Measurements from ENCODE around the gene KCNH1. TPM values are rescaled to one million over a fixed set of nuclear protein-coding genes. Genes with fewer than 3 reads are reported as not detected.

The KCNH1 gene
- total RNA-seq, 2 experiments from 2014 or later: not detected

GRCh38 chr1:210777914-210778313, 356.0 kb downstream of the KCNH1 start:
- CTCF ChIA-PET: no interaction called here

GRCh38 chr1:210776712-210777111, 357.2 kb downstream of the KCNH1 start:
- CTCF ChIA-PET: no interaction called here
- POLR2A ChIA-PET: no interaction called here

More at GRCh38 chr1:210777914-210778313, 356.0 kb downstream of the KCNH1 start:
- POLR2A ChIA-PET: no interaction called here

- ChIA-PET CTCF (no interaction called here), POLR2A (no interaction called here)
These were observed 358.7 kb downstream of the KCNH1 start for GRCh38 chr1:210775289-210775688.

DNA sequence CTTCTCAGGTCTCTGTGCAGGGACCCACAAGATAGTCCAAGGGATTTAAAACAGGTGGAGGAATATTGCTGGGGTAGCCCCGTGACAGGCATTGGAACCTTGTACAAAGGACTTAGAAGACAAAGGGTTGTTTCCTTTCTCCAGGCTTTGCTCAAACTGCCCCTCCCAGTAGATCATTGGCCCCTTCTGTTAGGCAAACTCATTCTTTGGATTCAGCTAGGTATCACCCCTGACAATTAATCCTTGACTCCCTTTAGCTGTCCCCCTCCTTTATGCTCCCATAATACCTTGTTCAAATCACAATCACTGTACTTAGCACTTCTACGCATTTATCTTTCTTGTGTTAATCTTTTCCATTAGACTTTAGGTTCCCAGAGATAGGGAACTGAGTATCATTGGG, 360.5 kb downstream of the KCNH1 start:
- CTCF ChIA-PET: no interaction called here
- POLR2A ChIA-PET: no interaction called here

GRCh38 chr1:210771131-210771530, 362.8 kb downstream of the KCNH1 start:
- ChIA-PET POLR2A (no interaction called here), CTCF (no interaction called here)

DNA sequence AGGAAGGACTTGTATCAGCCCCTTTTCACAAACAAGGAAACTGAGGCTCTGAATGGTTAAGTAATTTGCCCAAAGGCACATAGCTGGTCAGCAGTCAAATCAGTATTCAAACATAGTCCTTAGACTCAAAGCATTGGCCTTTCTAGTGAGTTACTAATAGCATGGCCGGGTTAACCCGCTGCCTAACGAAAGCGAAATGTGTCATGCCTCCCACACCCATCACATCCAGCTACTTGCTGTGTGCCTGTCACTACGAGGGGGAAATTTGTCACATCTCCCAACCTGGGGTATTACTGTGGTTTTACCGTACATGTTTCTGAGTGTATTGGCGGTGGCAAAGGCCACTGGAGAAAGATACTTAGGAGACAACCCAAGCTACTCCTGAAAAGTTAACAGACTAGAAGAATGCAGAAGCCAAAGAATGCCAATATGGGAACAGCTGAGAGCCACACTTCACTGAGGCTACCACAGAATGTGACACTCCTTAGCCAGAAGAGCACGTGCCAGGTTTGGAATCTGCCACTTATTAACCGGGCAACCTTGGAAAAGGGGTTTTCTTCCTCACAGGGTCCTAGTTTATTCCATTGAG, 363.5 kb downstream of the KCNH1 start:
- POLR2A ChIA-PET: no interaction called here
- CTCF ChIA-PET: no interaction called here

GRCh38 chr1:210769473-210769872, 364.5 kb downstream of the KCNH1 start:
- POLR2A ChIA-PET: no interaction called here

DNA sequence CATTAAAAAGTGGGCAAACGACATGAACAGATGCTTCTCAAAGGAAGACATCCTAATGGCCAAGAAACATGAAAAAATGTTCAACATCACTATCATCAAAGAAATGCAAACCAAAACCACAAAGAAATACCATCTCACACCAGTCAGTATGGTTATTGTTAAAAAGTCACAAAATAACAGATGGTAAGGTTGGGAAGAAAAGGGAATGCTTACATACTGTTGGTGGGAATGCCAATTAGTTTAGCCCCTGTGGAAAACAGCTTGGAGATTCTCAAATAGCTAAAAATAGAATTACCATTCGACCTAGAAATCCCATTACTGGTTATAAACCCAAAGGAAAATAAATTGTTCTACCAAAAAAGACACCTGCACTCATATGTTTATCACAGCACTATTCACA, 369.4 kb downstream of the KCNH1 start:
- ChIA-PET CTCF (no interaction called here), POLR2A (no interaction called here)

More at GRCh38 chr1:210769473-210769872, 364.5 kb downstream of the KCNH1 start:
- CTCF ChIA-PET: no interaction called here

DNA sequence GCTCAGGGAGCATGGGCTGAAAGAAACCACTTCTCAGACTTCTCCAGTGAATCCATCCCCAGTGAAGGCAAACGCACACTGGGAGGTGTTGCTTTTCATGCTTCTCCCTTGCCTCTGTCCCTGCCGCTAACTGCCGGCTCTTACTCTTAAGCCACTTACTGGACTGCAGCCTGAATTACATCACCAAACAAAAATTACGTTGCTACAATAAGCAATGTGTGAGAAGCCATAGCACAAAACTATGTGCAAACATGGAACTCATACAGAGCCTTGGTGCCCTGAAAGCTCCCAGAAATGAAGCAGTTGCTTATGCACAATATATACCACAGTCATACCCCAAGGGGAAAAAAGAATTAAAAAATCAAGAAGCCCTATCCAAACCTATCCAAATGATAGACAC, 375.2 kb downstream of the KCNH1 start:
- ChIA-PET POLR2A (no interaction called here), CTCF (no interaction called here)

DNA sequence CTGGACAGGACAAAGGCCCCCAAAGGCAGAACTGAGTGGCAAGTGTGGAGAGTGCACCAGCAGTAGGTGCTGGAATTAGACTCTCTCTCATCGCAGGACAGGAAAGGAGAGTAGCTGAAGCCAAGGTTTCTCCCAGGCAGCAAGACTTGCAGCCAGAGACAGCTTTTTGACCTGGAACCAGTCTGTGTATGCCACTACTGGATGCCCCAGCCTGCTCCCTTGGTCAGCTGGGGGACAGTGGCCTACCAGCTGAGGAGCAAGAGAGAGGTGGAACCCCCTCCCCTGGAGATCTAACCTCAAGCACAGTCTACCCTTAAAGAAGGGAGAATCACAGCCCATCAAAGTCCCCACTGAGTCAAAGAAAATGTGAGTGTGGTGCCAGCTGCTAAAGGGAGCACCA, 375.7 kb downstream of the KCNH1 start:
- ChIA-PET CTCF (no interaction called here), POLR2A (no interaction called here)

- CTCF ChIA-PET: interaction anchor here (0.6 kb wide), 1 partner anchor 28 kb away, joined by 3 read pairs; no protein-coding TSS in a partner anchor
- POLR2A ChIA-PET: no interaction called here
These were observed 376.3 kb downstream of the KCNH1 start for GRCh38 chr1:210757677-210758076.

DNA sequence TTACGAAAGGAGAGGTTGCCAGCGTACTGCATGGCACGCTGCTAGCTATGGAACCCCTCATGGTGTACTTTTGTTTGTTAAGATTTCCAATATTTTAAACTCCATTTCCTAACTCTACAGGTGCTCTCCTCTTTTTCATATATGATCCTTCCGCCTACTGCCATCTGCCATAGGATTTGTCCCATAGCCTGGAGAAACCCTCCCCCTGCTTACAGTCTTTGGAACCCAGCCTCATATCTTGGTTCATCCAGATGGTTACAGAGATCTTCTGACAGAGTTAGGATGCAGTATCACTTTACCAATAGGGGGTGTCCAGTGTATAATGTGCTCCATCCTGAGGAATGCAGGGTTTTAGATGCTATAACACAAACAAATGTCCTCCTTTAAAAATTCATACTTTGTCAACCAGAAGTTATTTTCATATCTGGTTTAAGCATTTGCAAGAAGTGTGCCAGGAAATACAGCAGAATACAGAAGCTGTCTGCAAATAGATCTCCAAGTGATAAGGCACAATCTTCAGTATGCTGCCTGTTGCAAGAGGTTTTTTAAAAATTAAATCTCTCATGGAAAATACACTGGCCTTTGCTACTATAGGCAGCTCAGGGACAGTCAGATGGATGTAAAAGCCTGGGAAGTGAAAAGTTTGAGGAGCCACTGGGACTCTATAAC, 377.8 kb downstream of the KCNH1 start:
- ChIA-PET CTCF (no interaction called here), POLR2A (no interaction called here)

DNA sequence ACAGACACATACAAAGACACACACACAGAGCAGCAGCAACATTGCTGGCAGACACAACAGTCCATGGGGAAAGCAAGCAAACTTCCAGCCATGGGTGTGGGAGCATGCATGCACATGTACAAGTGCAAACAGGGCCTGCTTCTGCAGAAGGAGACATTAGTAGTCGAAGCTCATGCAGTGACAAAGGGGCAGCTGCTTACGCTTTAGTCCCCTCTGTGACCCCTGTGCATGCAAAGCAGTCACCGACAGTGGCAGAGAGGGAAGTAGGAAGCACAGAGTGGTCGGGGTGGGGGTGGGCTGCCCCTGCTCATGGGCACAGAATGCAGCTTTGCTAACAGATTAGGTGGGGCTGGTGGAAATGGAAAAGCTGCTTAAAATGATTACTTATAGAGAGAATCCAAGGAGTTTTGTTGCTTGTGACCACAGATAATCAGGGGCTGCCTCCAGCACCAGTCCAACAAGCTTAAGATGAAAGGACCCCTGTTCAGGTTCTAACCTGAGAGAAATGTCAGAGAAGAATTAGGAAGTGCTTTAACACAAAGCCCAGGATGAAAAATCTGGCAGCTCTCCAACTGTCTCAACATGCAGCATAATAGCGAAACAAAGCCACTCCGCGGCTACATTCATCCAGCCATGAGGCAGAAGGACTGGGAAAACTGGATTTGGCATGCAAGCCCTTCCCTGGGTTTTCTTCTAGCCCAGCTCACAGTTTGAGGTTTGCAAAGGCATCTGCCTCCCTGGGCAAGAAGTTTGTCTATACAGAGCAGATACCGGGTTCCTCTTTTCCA, 378.9 kb downstream of the KCNH1 start:
- ChIA-PET CTCF (no interaction called here), POLR2A (no interaction called here)

DNA sequence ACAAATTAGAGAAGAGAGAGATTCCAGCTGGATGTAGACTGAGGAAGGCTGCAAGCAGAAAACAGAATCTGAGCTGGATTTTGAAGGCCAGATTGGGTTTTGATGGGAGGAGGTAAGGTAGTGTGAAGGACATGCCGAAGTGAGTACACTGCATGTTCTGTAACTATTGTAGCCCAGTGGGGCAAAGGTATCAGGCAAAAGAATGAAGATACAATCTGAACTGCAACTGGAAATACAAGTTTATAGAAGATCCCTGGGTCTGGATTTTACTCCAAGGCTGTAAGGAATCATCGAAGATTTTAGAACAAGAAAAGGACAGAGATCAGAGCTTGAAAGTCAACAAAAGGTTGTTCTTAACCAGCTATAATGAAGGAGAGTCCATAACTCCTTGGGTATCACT, 382.0 kb downstream of the KCNH1 start:
- ChIA-PET POLR2A (no interaction called here), CTCF (no interaction called here)

GRCh38 chr1:210750468-210750867, 383.5 kb downstream of the KCNH1 start:
- CTCF ChIA-PET: no interaction called here
- POLR2A ChIA-PET: no interaction called here

DNA sequence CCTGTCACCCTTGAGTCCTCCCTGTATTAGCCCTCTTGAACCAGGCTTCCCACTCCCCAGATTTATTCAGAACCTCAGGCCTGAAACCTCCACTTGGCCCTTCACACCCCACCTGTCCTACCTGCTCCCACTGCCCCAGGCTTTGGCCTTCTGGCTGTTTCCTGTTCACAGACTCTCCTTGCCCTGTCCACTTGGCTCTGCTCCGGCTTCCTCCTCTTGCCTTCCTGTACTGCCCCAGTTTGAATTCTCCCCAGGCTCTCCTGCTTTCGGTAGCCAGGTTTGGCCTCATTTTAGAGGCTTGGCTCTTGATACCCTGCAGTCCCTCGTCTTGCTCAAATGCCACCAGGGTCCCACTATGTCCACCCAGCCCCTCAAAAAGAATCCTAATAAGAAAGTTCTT, 385.2 kb downstream of the KCNH1 start:
- ChIA-PET POLR2A (no interaction called here), CTCF (no interaction called here)

DNA sequence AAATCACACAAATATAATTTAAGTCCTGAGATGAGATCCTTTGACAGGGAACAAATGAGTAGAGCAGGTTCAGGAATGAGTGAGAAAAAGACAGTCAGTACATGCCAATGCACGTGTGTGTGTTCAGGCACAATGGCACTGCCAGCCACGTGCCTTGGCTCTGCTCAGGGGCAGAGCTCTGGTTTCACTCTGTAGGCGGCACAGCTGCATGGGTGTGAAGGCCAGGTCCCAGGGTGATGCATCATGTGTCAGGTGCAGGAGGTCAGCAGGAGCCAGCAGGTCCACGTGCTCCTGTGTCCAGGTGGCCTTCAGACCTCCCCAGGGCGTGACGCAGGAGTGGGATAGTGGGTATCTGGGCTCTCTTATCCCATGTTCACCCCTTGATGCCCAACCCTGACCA, 386.1 kb downstream of the KCNH1 start:
- CTCF ChIA-PET: no interaction called here
- POLR2A ChIA-PET: no interaction called here

- ChIA-PET CTCF (no interaction called here), POLR2A (no interaction called here)
These were observed 386.8 kb downstream of the KCNH1 start for GRCh38 chr1:210747112-210747511.

GRCh38 chr1:210746024-210746731, 387.8 kb downstream of the KCNH1 start:
- CTCF ChIA-PET: no interaction called here
- POLR2A ChIA-PET: no interaction called here

- ChIA-PET POLR2A (no interaction called here), CTCF (no interaction called here)
These were observed 390.9 kb downstream of the KCNH1 start for GRCh38 chr1:210743038-210743437.

DNA sequence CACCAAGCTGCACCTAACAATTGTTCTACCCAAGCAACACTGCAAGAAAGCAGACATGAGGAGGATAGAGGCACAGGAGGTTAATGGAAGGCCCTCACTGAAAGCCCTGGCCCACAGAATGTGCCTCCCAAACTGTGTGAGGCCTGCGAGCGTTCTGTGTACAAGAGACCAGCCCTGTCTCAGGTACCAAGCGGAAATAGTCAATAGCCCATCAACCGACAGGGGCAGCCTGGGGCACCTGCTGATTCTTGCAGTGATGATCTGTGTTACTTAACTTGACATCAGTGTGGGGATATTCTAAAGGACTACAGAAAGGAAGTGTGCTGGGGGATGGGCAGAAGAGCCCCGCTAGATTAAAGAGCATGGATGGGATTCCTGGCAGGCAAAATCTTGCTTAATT, 392.4 kb downstream of the KCNH1 start:
- ChIA-PET POLR2A (no interaction called here), CTCF (no interaction called here)
